HepG2 (cell line): ENCODE measurements around the gene TOB1. TPM values are rescaled to one million over a fixed set of nuclear protein-coding genes. Genes with fewer than 3 reads are reported as not detected.

ENCODE experiments used
- CREM ChIP-seq, 2 experiments: sonication (generic) in 1 of 2; formaldehyde crosslinking in 1 of 2; IDR thresholded peaks; 2 replicates each; pipeline versions ENCODE4 v1.4.0 to v1.6.1; 2016 to 2020; ENCODE audit warnings: antibody characterized with exemption in 1 of 2, mild to moderate bottlenecking in 1 of 2, missing genetic modification reagents in 1 of 2
- DNMT3B ChIP-seq: conservative IDR thresholded peaks from 2 replicates; pipeline ENCODE4 v1.6.1; 2016; ENCODE audit warnings: missing biosample characterization, control low read depth
- DR1 ChIP-seq: sonication (generic); formaldehyde crosslinking; IDR thresholded peaks from 2 replicates; pipeline ENCODE4 v1.8.0; 2021; ENCODE audit warnings: mild to moderate bottlenecking, missing genetic modification reagents, inconsistent platforms
- GATAD2A ChIP-seq: IDR thresholded peaks from 2 replicates; pipeline ENCODE4 v1.6.1; 2016
- HNRNPL ChIP-seq: fragments of 200-400 bp; formaldehyde crosslinking; IDR thresholded peaks from 2 replicates; pipeline ENCODE4 v1.6.1; 2017; ENCODE audit warnings: mild to moderate bottlenecking, low read depth, low read length
- ISX ChIP-seq: sonication (generic); formaldehyde crosslinking; conservative IDR thresholded peaks from 2 replicates; pipeline ENCODE4 v1.5.0; 2020; ENCODE audit warnings: missing genetic modification reagents
- NR2F1 ChIP-seq, 2 experiments: fragments of 450-650 bp in 1 of 2; formaldehyde crosslinking in 1 of 2; IDR thresholded peaks; 2 replicates each; pipeline versions ENCODE4 v1.5.0 to v1.6.1; 2016 to 2020; ENCODE audit warnings: mild to moderate bottlenecking in 1 of 2, missing compliant biosample characterization in 1 of 2, missing genetic modification reagents in 1 of 2, moderate library complexity in 1 of 2
- PTBP1 ChIP-seq: fragments of 200-400 bp; formaldehyde crosslinking; IDR thresholded peaks from 2 replicates; pipeline ENCODE4 v1.6.1; 2018; ENCODE audit warnings: low read length, low read depth; ENCODE audit not compliant: poor library complexity, severe bottlenecking
- RAD21 ChIP-seq: fragments of 450-650 bp; formaldehyde crosslinking; IDR thresholded peaks from 2 replicates; pipeline ENCODE4 v1.5.0; 2020; ENCODE audit warnings: mild to moderate bottlenecking
- SAP130 ChIP-seq: IDR thresholded peaks from 2 replicates; pipeline ENCODE4 v1.6.1; 2016; ENCODE audit warnings: low read depth
- SMAD3 ChIP-seq: sonication (generic); formaldehyde crosslinking; IDR thresholded peaks from 2 replicates; pipeline ENCODE4 v1.4.0; 2020; ENCODE audit warnings: missing genetic modification reagents
- SP4 ChIP-seq: sonication (generic); formaldehyde crosslinking; IDR thresholded peaks from 2 replicates; pipeline ENCODE4 v1.8.1; 2023; ENCODE audit warnings: mild to moderate bottlenecking, missing genetic modification reagents
- SYNCRIP ChIP-seq: fragments of 200-400 bp; formaldehyde crosslinking; IDR thresholded peaks from 2 replicates; pipeline ENCODE4 v1.6.1; 2018; ENCODE audit warnings: mild to moderate bottlenecking, low read depth, low read length; ENCODE audit not compliant: insufficient read depth
- ZBTB20 ChIP-seq: sonication (generic); formaldehyde crosslinking; IDR thresholded peaks from 2 replicates; pipeline ENCODE4 v1.8.1; 2023; ENCODE audit warnings: missing genetic modification reagents, low read depth, mild to moderate bottlenecking, borderline replicate concordance
- ZFP1 ChIP-seq: IDR thresholded peaks from 2 replicates; pipeline ENCODE4 v1.6.1; 2016
- ZNF253 ChIP-seq: sonication (generic); formaldehyde crosslinking; IDR thresholded peaks from 2 replicates; pipeline ENCODE4 v1.8.0; 2022; ENCODE audit warnings: mild to moderate bottlenecking, missing genetic modification reagents, borderline replicate concordance
- ZNF383 ChIP-seq: sonication (generic); formaldehyde crosslinking; IDR thresholded peaks from 2 replicates; pipeline ENCODE4 v1.4.0; 2020; ENCODE audit warnings: missing genetic modification reagents, mild to moderate bottlenecking, borderline replicate concordance
- ZNF556 ChIP-seq: sonication (generic); formaldehyde crosslinking; IDR thresholded peaks from 2 replicates; pipeline ENCODE4 v1.4.0; 2020; ENCODE audit warnings: mild to moderate bottlenecking, missing genetic modification reagents, borderline replicate concordance
- ZNF660 ChIP-seq: sonication (generic); formaldehyde crosslinking; IDR thresholded peaks from 2 replicates; pipeline ENCODE4 v1.5.1; 2020; ENCODE audit warnings: mild to moderate bottlenecking, low read depth, missing genetic modification reagents, borderline replicate concordance
- ZNF841 ChIP-seq: sonication (generic); formaldehyde crosslinking; IDR thresholded peaks from 2 replicates; pipeline ENCODE4 v1.8.1; 2023; ENCODE audit warnings: missing genetic modification reagents, borderline replicate concordance
- polyA plus RNA-seq, 8 experiments: library from polyadenylated mRNA; depleted of rRNA in 3 of 8; stranded (reverse) in 7 of 8; unstranded in 1 of 8; fragments of >200 nt; fragmentation: Illumina TruSeq in 4 of 8; extraction: Trizol in 4 of 8; gene quantifications; 2 replicates each; pipeline versions ENCODE4 v1.2.1 to v1.2.3, GENCODE V29; 2011 to 2016; ENCODE audit warnings: low read depth in 4 of 8, missing spikeins in 1 of 8, mixed read lengths in 1 of 8; ENCODE audit not compliant: insufficient read depth in 1 of 8
- total RNA-seq, 5 experiments: library from RNA; depleted of rRNA; stranded (reverse); fragments of >200 nt; fragmentation: Illumina TruSeq; extraction: Trizol; gene quantifications; 2 replicates each; pipeline ENCODE4 v1.2.3, GENCODE V29; 2016; ENCODE audit warnings: low read depth in 1 of 5
- TF ChIP-seq, protein P1 (sequence below): IDR thresholded peaks from 2 replicates; pipeline ENCODE4 v1.6.1; 2016; ENCODE audit warnings: low read depth
- TF ChIP-seq, protein P2 (sequence below): sonication (generic); formaldehyde crosslinking; IDR thresholded peaks from 2 replicates; pipeline ENCODE4 v1.4.0; 2020; ENCODE audit warnings: missing genetic modification reagents, mild to moderate bottlenecking, borderline replicate concordance
- TF ChIP-seq, protein P3 (sequence below): sonication (generic); formaldehyde crosslinking; conservative IDR thresholded peaks from 2 replicates; pipeline ENCODE4 v1.4.0; 2020; ENCODE audit warnings: missing genetic modification reagents
- TF ChIP-seq, protein P4 (sequence below): sonication (generic); formaldehyde crosslinking; IDR thresholded peaks from 2 replicates; pipeline ENCODE4 v1.5.0; 2020; ENCODE audit warnings: mild to moderate bottlenecking, low read depth, missing genetic modification reagents, borderline replicate concordance

Gene TOB1
- total and polyA plus RNA-seq, 2 of the 13 experiments (the other 11 are each of a cell fraction or from before 2014, with no cell fraction given) = 21.9 to 57.7 TPM

DNA sequence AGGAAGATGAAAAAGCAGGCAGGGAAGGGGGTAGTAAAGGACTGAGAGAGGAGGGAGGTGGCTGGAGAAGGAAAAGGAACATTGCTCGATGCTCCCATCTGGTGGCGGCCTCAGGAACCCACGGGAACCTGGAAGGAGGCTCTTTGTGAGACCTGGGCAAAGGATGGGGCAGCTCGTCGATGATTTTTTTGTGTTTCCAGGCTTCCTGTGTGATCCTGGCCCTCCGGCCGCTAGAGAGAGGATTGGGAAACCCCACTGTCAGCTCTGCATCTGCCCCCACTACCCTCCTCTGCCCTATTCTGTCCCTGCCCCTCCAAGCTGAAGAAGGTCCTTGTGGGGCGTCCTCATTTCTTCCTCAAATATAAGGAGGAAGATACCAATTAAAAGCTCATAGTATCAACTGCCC is 24.2 kb downstream of the TOB1 start (continued):
- no peak for TF ChIP-seq ZNF841 (CRISPR knock-in tag)
- no peak for TF ChIP-seq ZNF383
- peak; percentile 26; the same call in 1 of the 2 replicates for TF ChIP-seq SAP130 (CRISPR knock-in tag)
- peak; percentile 84 for TF ChIP-seq RAD21
- TF ChIP-seq GATAD2A = peak; percentile 49
- TF ChIP-seq, protein P1, sequence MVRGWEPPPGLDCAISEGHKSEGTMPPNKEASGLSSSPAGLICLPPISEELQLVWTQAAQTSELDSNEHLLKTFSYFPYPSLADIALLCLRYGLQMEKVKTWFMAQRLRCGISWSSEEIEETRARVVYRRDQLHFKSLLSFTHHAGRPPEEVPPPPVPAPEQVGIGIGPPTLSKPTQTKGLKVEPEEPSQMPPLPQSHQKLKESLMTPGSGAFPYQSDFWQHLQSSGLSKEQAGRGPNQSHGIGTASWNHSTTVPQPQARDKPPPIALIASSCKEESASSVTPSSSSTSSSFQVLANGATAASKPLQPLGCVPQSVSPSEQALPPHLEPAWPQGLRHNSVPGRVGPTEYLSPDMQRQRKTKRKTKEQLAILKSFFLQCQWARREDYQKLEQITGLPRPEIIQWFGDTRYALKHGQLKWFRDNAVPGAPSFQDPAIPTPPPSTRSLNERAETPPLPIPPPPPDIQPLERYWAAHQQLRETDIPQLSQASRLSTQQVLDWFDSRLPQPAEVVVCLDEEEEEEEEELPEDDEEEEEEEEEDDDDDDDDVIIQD = 0 out of 2 replicates have a peak, but pooled peaks have one; percentile 21
- no peak for TF ChIP-seq NR2F1 (CRISPR knock-in tag; IDR thresholded peaks at IDR 0.05)
- no peak for TF ChIP-seq HNRNPL
- TF ChIP-seq, protein P2, sequence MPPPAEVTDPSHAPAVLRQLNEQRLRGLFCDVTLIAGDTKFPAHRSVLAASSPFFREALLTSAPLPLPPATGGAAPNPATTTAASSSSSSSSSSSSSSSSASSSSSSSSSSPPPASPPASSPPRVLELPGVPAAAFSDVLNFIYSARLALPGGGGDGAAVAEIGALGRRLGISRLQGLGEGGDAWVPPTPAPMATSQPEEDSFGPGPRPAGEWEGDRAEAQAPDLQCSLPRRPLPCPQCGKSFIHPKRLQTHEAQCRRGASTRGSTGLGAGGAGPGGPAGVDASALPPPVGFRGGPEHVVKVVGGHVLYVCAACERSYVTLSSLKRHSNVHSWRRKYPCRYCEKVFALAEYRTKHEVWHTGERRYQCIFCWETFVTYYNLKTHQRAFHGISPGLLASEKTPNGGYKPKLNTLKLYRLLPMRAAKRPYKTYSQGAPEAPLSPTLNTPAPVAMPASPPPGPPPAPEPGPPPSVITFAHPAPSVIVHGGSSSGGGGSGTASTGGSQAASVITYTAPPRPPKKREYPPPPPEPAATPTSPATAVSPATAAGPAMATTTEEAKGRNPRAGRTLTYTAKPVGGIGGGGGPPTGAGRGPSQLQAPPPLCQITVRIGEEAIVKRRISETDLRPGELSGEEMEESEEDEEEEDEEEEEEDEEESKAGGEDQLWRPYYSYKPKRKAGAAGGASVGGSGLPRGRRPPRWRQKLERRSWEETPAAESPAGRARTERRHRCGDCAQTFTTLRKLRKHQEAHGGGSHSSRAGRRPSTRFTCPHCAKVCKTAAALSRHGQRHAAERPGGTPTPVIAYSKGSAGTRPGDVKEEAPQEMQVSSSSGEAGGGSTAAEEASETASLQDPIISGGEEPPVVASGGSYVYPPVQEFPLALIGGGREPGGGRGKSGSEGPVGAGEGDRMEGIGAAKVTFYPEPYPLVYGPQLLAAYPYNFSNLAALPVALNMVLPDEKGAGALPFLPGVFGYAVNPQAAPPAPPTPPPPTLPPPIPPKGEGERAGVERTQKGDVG (CRISPR knock-in tag) = no peak
- peak; percentile 4; the same call in 1 of the 2 replicates for TF ChIP-seq SP4 (CRISPR knock-in tag)
- TF ChIP-seq, protein P3, sequence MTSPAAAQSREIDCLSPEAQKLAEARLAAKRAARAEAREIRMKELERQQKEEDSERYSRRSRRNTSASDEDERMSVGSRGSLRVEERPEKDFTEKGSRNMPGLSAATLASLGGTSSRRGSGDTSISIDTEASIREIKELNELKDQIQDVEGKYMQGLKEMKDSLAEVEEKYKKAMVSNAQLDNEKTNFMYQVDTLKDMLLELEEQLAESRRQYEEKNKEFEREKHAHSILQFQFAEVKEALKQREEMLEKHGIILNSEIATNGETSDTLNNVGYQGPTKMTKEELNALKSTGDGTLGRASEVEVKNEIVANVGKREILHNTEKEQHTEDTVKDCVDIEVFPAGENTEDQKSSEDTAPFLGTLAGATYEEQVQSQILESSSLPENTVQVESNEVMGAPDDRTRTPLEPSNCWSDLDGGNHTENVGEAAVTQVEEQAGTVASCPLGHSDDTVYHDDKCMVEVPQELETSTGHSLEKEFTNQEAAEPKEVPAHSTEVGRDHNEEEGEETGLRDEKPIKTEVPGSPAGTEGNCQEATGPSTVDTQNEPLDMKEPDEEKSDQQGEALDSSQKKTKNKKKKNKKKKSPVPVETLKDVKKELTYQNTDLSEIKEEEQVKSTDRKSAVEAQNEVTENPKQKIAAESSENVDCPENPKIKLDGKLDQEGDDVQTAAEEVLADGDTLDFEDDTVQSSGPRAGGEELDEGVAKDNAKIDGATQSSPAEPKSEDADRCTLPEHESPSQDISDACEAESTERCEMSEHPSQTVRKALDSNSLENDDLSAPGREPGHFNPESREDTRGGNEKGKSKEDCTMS (CRISPR knock-in tag) = no peak
- TF ChIP-seq ISX (CRISPR knock-in tag) = no peak
- no peak for TF ChIP-seq ZNF556 (CRISPR knock-in tag)
- no peak for TF ChIP-seq SYNCRIP
- no peak for TF ChIP-seq ZNF253
- no peak for TF ChIP-seq DNMT3B (CRISPR knock-in tag)
- TF ChIP-seq, protein P4, sequence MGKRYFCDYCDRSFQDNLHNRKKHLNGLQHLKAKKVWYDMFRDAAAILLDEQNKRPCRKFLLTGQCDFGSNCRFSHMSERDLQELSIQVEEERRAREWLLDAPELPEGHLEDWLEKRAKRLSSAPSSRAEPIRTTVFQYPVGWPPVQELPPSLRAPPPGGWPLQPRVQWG (CRISPR knock-in tag) = no peak
- TF ChIP-seq SMAD3 = no peak
- no peak for TF ChIP-seq DR1 (CRISPR knock-in tag)
- no peak for TF ChIP-seq CREM (IDR thresholded peaks at IDR 0.05)
- no peak for TF ChIP-seq CREM (CRISPR knock-in tag; IDR thresholded peaks at IDR 0.05)
- no peak for TF ChIP-seq PTBP1
- no peak for TF ChIP-seq ZFP1 (CRISPR knock-in tag)
- 0 out of 2 replicates have a peak, but pooled peaks have one; percentile 30 for TF ChIP-seq ZBTB20 (CRISPR knock-in tag)
- TF ChIP-seq ZNF660 (CRISPR knock-in tag) = no peak
